ENCODE data around the gene BICRA.
"Not testable (repeated sequence)": the region's sequence is repeated elsewhere in the genome, so short reads cannot be mapped to it uniquely, and the experiment has no call there.

The BICRA gene

GRCh38 chr19:47718415-47719046 is 109.6 kb downstream of the BICRA start:
- not testable (repeated sequence) for DNase-seq

- peak in 1 of 2 donors; percentile 41 for DNase-seq
Measured at GRCh38 chr19:47719047-47719859, 110.3 kb downstream of the BICRA start.

- no peak for DNase-seq
Measured at GRCh38 chr19:47720669-47721422, 111.9 kb downstream of the BICRA start.

GRCh38 chr19:47723581-47723940 is 114.6 kb downstream of the BICRA start:
- DNase-seq = no peak

GRCh38 chr19:47725759-47726401 is 116.9 kb downstream of the BICRA start:
- DNase-seq = no peak

GRCh38 chr19:47726467-47726866 is 117.5 kb downstream of the BICRA start:
- DNase-seq = no peak

- DNase-seq = not testable (repeated sequence)
Measured at GRCh38 chr19:47728295-47728694, 119.4 kb downstream of the BICRA start.

GRCh38 chr19:47729468-47729798 is 120.5 kb downstream of the BICRA start:
- no peak for DNase-seq

GRCh38 chr19:47729799-47730520 is 121.0 kb downstream of the BICRA start:
- DNase-seq = no peak

- DNase-seq = no peak
Measured at GRCh38 chr19:47730521-47730889, 121.6 kb downstream of the BICRA start.

- DNase-seq = no peak
Measured at GRCh38 chr19:47730910-47731309, 122.0 kb downstream of the BICRA start.

- DNase-seq = no peak
Measured at GRCh38 chr19:47735131-47735530, 126.2 kb downstream of the BICRA start.

GRCh38 chr19:47740866-47741519 is 132.1 kb downstream of the BICRA start:
- DNase-seq = no peak

- DNase-seq = no peak
Measured at GRCh38 chr19:47741544-47742140, 132.7 kb downstream of the BICRA start.

- DNase-seq = no peak
Measured at GRCh38 chr19:47742634-47743033, 133.7 kb downstream of the BICRA start.

GRCh38 chr19:47745010-47745901 is 136.3 kb downstream of the BICRA start, which contains the start of gene NOP53:
NOP53 (plus strand) TSS chr19:47745546; CDS start chr19:47745560, 14 bp downstream.
- peak; percentile 94 to 95 for DNase-seq

GRCh38 chr19:47746129-47746528 is 137.2 kb downstream of the BICRA start:
- DNase-seq = not testable (repeated sequence)

- no peak for DNase-seq
Measured at GRCh38 chr19:47749326-47749725, 140.4 kb downstream of the BICRA start.

- DNase-seq = no peak
Measured at GRCh38 chr19:47750752-47751151, 141.8 kb downstream of the BICRA start.

GRCh38 chr19:47752440-47753211 is 143.7 kb downstream of the BICRA start:
- no peak for DNase-seq

Data from hippocampal formation (tissue), 2 donors.